ENCODE measurements around the gene HECW1.

The HECW1 gene

DNA sequence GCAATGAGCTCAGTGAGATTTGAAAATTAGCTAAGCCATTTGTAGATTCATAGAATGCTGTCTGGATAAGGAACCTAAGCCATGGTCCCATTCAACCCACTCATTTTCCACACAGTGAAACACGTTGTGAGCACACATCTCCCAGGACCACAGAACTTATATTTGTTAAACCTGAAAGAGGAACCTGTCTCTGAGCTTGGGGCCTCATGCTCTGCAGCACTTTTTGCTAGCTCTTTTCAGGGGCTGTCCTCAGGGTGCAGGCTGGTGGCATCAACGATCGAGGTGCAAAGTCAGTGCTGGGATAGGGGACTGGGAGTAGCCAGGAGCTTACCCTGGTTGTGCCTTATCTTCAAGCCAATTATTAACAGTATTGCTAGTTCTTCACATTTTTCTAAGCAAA is 11.9 kb downstream of the HECW1 start:
- H3K9me2 ChIP-seq (replicated peaks; ENCODE audit: low read depth, low read length) = no peaks in the 10 kb centered on the region
- no peak overlapping the region for H3K4me2 ChIP-seq (ENCODE audit: low read depth, low read length, poor library complexity, severe bottlenecking)
- H3F3A ChIP-seq (ENCODE audit: low read depth) = no peaks in the 10 kb centered on the region
- H4K20me1 ChIP-seq (ENCODE audit: insufficient read depth, low read length, poor library complexity, severe bottlenecking) = no peaks in the 10 kb centered on the region
- H3K79me2 ChIP-seq (ENCODE audit: insufficient read depth, low read length) = no peaks in the 10 kb centered on the region
- H3K4me3 ChIP-seq (ENCODE audit: low read length, poor library complexity, severe bottlenecking) = no peak overlapping the region
- TF ChIP-seq, protein P1, sequence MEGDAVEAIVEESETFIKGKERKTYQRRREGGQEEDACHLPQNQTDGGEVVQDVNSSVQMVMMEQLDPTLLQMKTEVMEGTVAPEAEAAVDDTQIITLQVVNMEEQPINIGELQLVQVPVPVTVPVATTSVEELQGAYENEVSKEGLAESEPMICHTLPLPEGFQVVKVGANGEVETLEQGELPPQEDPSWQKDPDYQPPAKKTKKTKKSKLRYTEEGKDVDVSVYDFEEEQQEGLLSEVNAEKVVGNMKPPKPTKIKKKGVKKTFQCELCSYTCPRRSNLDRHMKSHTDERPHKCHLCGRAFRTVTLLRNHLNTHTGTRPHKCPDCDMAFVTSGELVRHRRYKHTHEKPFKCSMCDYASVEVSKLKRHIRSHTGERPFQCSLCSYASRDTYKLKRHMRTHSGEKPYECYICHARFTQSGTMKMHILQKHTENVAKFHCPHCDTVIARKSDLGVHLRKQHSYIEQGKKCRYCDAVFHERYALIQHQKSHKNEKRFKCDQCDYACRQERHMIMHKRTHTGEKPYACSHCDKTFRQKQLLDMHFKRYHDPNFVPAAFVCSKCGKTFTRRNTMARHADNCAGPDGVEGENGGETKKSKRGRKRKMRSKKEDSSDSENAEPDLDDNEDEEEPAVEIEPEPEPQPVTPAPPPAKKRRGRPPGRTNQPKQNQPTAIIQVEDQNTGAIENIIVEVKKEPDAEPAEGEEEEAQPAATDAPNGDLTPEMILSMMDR (conservative IDR thresholded peaks at IDR 0.05; ENCODE audit: low read length) = no peak
- TF ChIP-seq EZH2phosphoT487 (IDR thresholded peaks at IDR 0.05; ENCODE audit: borderline replicate concordance) = no peak
- no peak overlapping the region for H3K9ac ChIP-seq (ENCODE audit: low read depth, low read length, poor library complexity, severe bottlenecking)
- no peaks in the 10 kb centered on the region for H3K4me1 ChIP-seq (ENCODE audit: insufficient read depth, low read length, poor library complexity, severe bottlenecking)
- H2AFZ ChIP-seq (ENCODE audit: low read length) = no peak overlapping the region
- H3K36me3 ChIP-seq (ENCODE audit: insufficient read depth, low read length) = no peaks in the 10 kb centered on the region
- H3K27me3 ChIP-seq (ENCODE audit: insufficient read depth, low read length, poor library complexity, severe bottlenecking) = no peaks in the 10 kb centered on the region
- H3K9me3 ChIP-seq (ENCODE audit: insufficient read depth, low read depth, low read length) = no peaks in the 10 kb centered on the region

GRCh38 chr7:43130347-43130746 is 17.9 kb downstream of the HECW1 start:
- Histone ChIP-seq H3K4me2 (ENCODE audit: low read depth, low read length, poor library complexity, severe bottlenecking) (no peak overlapping the region), H4K20me1 (ENCODE audit: insufficient read depth, low read length, poor library complexity, severe bottlenecking) (no peaks in the 10 kb centered on the region), H3K27me3 (ENCODE audit: insufficient read depth, low read length, poor library complexity, severe bottlenecking) (no peaks in the 10 kb centered on the region), H3K9me2 (replicated peaks; ENCODE audit: low read depth, low read length) (no peaks in the 10 kb centered on the region), H3K9me3 (ENCODE audit: insufficient read depth, low read depth, low read length) (no peaks in the 10 kb centered on the region), H2AFZ (ENCODE audit: low read length) (no peak overlapping the region), H3F3A (ENCODE audit: low read depth) (no peaks in the 10 kb centered on the region), H3K9ac (ENCODE audit: low read depth, low read length, poor library complexity, severe bottlenecking) (no peak overlapping the region), H3K36me3 (ENCODE audit: insufficient read depth, low read length) (no peaks in the 10 kb centered on the region), H3K79me2 (ENCODE audit: insufficient read depth, low read length) (no peaks in the 10 kb centered on the region), H3K4me3 (ENCODE audit: low read length, poor library complexity, severe bottlenecking) (no peak overlapping the region), H3K4me1 (ENCODE audit: insufficient read depth, low read length, poor library complexity, severe bottlenecking) (no peaks in the 10 kb centered on the region)
- TF ChIP-seq, protein P1 (conservative IDR thresholded peaks at IDR 0.05; ENCODE audit: low read length) = no peak
- no peak for TF ChIP-seq EZH2phosphoT487 (IDR thresholded peaks at IDR 0.05; ENCODE audit: borderline replicate concordance)

DNA sequence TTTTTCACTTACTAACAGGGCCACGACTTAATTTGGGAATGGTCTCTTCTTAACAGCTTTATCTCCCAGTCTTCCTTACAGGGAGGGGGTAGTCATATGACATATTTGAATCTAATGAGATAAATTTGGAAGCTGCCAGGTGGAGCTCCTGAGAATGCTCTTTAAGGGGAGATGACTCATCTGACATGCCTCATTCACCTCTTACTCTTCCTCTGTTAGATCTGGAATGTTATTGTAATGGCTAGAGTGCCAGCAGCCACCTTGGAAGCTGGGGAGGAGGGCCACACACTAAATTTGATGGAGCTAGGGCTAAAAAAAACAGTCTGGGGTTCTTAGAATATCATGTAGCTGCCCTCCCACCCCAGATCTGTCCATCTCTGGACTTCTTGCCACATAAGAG is 22.7 kb downstream of the HECW1 start:
- H3K9me3 ChIP-seq (ENCODE audit: insufficient read depth, low read depth, low read length) = no peaks in the 10 kb centered on the region
- H3K27me3 ChIP-seq (ENCODE audit: insufficient read depth, low read length, poor library complexity, severe bottlenecking) = no peaks in the 10 kb centered on the region
- H3F3A ChIP-seq (ENCODE audit: low read depth) = no peaks in the 10 kb centered on the region
- H3K79me2 ChIP-seq (ENCODE audit: insufficient read depth, low read length) = no peaks in the 10 kb centered on the region
- no peaks in the 10 kb centered on the region for H3K4me1 ChIP-seq (ENCODE audit: insufficient read depth, low read length, poor library complexity, severe bottlenecking)
- H3K4me3 ChIP-seq (ENCODE audit: low read length, poor library complexity, severe bottlenecking) = no peak overlapping the region
- no peaks in the 10 kb centered on the region for H3K36me3 ChIP-seq (ENCODE audit: insufficient read depth, low read length)
- H3K9me2 ChIP-seq (replicated peaks; ENCODE audit: low read depth, low read length) = no peaks in the 10 kb centered on the region
- no peak overlapping the region for H3K9ac ChIP-seq (ENCODE audit: low read depth, low read length, poor library complexity, severe bottlenecking)
- no peak overlapping the region for H2AFZ ChIP-seq (ENCODE audit: low read length)
- TF ChIP-seq EZH2phosphoT487 (IDR thresholded peaks at IDR 0.05; ENCODE audit: borderline replicate concordance) = no peak
- TF ChIP-seq, protein P1 (conservative IDR thresholded peaks at IDR 0.05; ENCODE audit: low read length) = no peak
- H3K4me2 ChIP-seq (ENCODE audit: low read depth, low read length, poor library complexity, severe bottlenecking) = no peak overlapping the region
- no peaks in the 10 kb centered on the region for H4K20me1 ChIP-seq (ENCODE audit: insufficient read depth, low read length, poor library complexity, severe bottlenecking)
